ENCODE data around the gene ADGRG3. TPM values are rescaled to one million over a fixed set of nuclear protein-coding genes. Genes with fewer than 3 reads are reported as not detected.

Gene ADGRG3
- total RNA-seq, 4 donors from 2014 or later = 1.0 to 3.2 (median 2.5) TPM; not detected in 1

GRCh38 chr16:57656342-57656955 lies 11.7 kb upstream of the ADGRG3 start:
- intact Hi-C loops (cut with DNase I; ENCODE audit: low total_unique reads) = no loop called here
- Histone ChIP-seq H3K9me3 (no peaks in the 10 kb centered on the region), H3K36me3 (no peaks in the 10 kb centered on the region), H3K27me3 (no peaks in the 10 kb centered on the region), H3K27ac (no peak overlapping the region), H3K4me3 (no peak overlapping the region), H3K4me1 (no peaks in the 10 kb centered on the region)
- TF ChIP-seq, protein P1, sequence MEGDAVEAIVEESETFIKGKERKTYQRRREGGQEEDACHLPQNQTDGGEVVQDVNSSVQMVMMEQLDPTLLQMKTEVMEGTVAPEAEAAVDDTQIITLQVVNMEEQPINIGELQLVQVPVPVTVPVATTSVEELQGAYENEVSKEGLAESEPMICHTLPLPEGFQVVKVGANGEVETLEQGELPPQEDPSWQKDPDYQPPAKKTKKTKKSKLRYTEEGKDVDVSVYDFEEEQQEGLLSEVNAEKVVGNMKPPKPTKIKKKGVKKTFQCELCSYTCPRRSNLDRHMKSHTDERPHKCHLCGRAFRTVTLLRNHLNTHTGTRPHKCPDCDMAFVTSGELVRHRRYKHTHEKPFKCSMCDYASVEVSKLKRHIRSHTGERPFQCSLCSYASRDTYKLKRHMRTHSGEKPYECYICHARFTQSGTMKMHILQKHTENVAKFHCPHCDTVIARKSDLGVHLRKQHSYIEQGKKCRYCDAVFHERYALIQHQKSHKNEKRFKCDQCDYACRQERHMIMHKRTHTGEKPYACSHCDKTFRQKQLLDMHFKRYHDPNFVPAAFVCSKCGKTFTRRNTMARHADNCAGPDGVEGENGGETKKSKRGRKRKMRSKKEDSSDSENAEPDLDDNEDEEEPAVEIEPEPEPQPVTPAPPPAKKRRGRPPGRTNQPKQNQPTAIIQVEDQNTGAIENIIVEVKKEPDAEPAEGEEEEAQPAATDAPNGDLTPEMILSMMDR (IDR thresholded peaks at IDR 0.05) = no peak
- TF ChIP-seq POLR2A (IDR thresholded peaks at IDR 0.05) = no peak
- no peak for DNase-seq

DNA sequence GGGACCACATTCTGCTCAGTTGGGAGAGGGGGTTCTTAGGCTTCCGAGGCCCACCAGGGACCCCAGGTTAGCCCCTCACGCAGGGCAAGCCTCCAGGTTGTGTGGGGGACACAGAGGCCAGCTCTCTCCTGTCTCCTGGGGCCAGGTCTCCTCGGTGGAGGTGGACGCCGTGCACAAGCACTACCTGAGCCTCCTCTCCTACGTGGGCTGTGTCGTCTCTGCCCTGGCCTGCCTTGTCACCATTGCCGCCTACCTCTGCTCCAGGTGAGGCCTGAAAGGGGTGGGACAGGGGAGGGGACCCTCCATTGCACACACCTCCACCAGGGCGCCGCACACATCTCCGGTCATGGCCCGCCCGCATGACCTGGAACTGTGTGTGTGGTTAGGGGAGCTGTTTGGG lies 10.9 kb upstream of the ADGRG3 start:
- no peaks in the 10 kb centered on the region for H3K27me3 ChIP-seq
- TF ChIP-seq, protein P1 (IDR thresholded peaks at IDR 0.05) = no peak
- TF ChIP-seq POLR2A (IDR thresholded peaks at IDR 0.05) = no peak
- no peaks in the 10 kb centered on the region for H3K4me1 ChIP-seq
- no peaks in the 10 kb centered on the region for H3K9me3 ChIP-seq
- no peak overlapping the region for H3K27ac ChIP-seq
- no peak overlapping the region for H3K4me3 ChIP-seq
- no peaks in the 10 kb centered on the region for H3K36me3 ChIP-seq
- no peak for DNase-seq
- intact Hi-C loops (cut with DNase I; ENCODE audit: low total_unique reads) = no loop called here

DNA sequence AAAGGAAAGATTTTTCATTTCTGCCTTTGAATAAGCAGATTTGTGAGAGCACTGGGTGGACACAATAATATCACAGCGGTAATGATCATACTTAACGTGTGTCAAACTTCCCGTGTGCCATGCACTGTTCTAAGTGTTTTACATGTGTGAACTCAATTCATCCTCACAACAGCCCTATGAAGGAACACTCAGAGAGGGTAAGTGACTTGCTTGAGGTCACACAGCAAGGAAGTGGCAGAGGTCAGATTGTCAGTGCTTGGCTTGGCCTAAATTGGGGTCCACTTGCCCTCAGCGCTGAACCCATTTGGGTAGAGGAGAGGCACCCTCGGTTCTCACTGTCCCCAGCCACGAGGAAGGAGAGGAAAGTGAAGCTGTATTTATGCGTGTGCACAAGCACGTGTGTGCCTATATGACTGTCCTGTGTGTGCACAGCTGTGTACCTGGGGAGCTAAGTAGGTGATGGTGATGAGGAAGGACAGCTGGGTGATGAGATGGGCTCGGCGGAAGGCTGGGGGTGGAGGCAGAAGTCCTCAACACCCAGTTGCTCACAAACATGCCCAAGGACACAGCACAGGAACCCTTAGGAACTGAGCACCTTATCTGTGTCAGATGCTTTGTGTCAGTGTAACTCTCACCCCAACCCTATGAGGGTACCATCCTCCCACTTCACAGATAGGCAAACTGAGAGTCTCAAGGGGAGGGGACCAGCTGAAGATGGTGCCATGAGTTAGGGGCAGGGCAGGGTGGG lies 9.8 kb upstream of the ADGRG3 start:
- intact Hi-C loops (cut with DNase I; ENCODE audit: low total_unique reads) = no loop called here
- no peaks in the 10 kb centered on the region for H3K36me3 ChIP-seq
- no peaks in the 10 kb centered on the region for H3K27me3 ChIP-seq
- H3K9me3 ChIP-seq = no peaks in the 10 kb centered on the region
- no peak overlapping the region for H3K27ac ChIP-seq
- DNase-seq = no peak
- TF ChIP-seq, protein P1 (IDR thresholded peaks at IDR 0.05) = no peak
- no peaks in the 10 kb centered on the region for H3K4me1 ChIP-seq
- H3K4me3 ChIP-seq = no peak overlapping the region

GRCh38 chr16:57658878-57659674 lies 9.0 kb upstream of the ADGRG3 start:
- no peak overlapping the region for H3K4me3 ChIP-seq
- no peak for TF ChIP-seq POLR2A (IDR thresholded peaks at IDR 0.05)
- TF ChIP-seq, protein P1 (IDR thresholded peaks at IDR 0.05) = no peak
- no peaks in the 10 kb centered on the region for H3K36me3 ChIP-seq
- H3K9me3 ChIP-seq = no peaks in the 10 kb centered on the region
- intact Hi-C loops (cut with DNase I; ENCODE audit: low total_unique reads) = no loop called here
- H3K27me3 ChIP-seq = no peaks in the 10 kb centered on the region
- no peaks in the 10 kb centered on the region for H3K4me1 ChIP-seq
- DNase-seq = no peak
- H3K27ac ChIP-seq = no peak overlapping the region
